Measurements from ENCODE around the gene SLC6A2.

GRCh38 chr16:55622930-55623561, 32.7 kb upstream of the SLC6A2 start:
- no peak for TF ChIP-seq CTCF (IDR thresholded peaks at IDR 0.05)
- no peak for TF ChIP-seq EP300 (IDR thresholded peaks at IDR 0.05)
- no peak for TF ChIP-seq POLR2A (IDR thresholded peaks at IDR 0.05)
- no peak for TF ChIP-seq POLR2AphosphoS5 (IDR thresholded peaks at IDR 0.05)
